Astrocyte (in vitro differentiated cells and primary cell): Measurements from ENCODE around the gene DSG3. TPM values are rescaled to one million over a fixed set of nuclear protein-coding genes. Genes with fewer than 3 reads are reported as not detected.
A peak's percentile ranks its signal among the peaks of the same experiment; 100 is the strongest.

Experiments
- DNase-seq: peaks from one replicate; pipeline ENCODE4 v3.0.0-alpha.2; 2010; ENCODE audit warnings: low read depth
- FAIRE-seq: peaks from 2 replicates; lab custom pipeline; 2011; peaks lifted over from hg19 to GRCh38; lab: Jason Lieb, UNC
- H2AFZ ChIP-seq: 2 replicates; pipeline ENCODE4 v1.6.0; 2012; ENCODE audit warnings: low read depth, low read length, inconsistent platforms
- H3K27ac ChIP-seq: 2 replicates; pipeline ENCODE4 v1.5.1; 2011; ENCODE audit warnings: low read depth, low read length, inconsistent platforms
- H3K27me3 ChIP-seq: 2 replicates; pipeline ENCODE4 v1.6.0; 2011; ENCODE audit warnings: low read length, inconsistent platforms; ENCODE audit not compliant: insufficient read depth
- H3K36me3 ChIP-seq: 2 replicates; pipeline ENCODE4 v1.5.1; 2011; ENCODE audit warnings: low read length, inconsistent platforms; ENCODE audit not compliant: insufficient read depth
- H3K4me1 ChIP-seq: 2 replicates; pipeline ENCODE4 v1.5.1; 2011; ENCODE audit warnings: low read length, inconsistent platforms; ENCODE audit not compliant: insufficient read depth
- H3K4me2 ChIP-seq: 2 replicates; pipeline ENCODE4 v1.6.0; 2012; ENCODE audit warnings: low read length, inconsistent platforms
- H3K4me3 ChIP-seq: 2 replicates; pipeline ENCODE4 v1.5.1; 2011; ENCODE audit warnings: low read depth, mild to moderate bottlenecking, low read length, inconsistent platforms; ENCODE audit not compliant: insufficient read depth
- H3K79me2 ChIP-seq: 2 replicates; pipeline ENCODE4 v1.6.0; 2012; ENCODE audit warnings: mild to moderate bottlenecking, low read length, inconsistent platforms; ENCODE audit not compliant: insufficient read depth
- H3K9ac ChIP-seq: 2 replicates; pipeline ENCODE4 v1.6.0; 2012; ENCODE audit warnings: mild to moderate bottlenecking, low read length, inconsistent platforms
- H3K9me3 ChIP-seq: 2 replicates; pipeline ENCODE4 v1.5.1; 2012; ENCODE audit warnings: low read depth, mild to moderate bottlenecking, low read length, inconsistent platforms; ENCODE audit not compliant: insufficient read depth
- H4K20me1 ChIP-seq: 2 replicates; pipeline ENCODE4 v1.6.0; 2012; ENCODE audit warnings: low read length, inconsistent platforms; ENCODE audit not compliant: insufficient read depth
- H3K27ac Mint-ChIP-seq: one replicate; pipeline ENCODE4 v1.8.0; 2021; ENCODE audit warnings: mild to moderate bottlenecking, mixed read lengths; ENCODE audit not compliant: unreplicated experiment
- H3K27me3 Mint-ChIP-seq: one replicate; pipeline ENCODE4 v1.8.0; 2021; ENCODE audit warnings: low read depth, mixed read lengths; ENCODE audit not compliant: unreplicated experiment
- H3K36me3 Mint-ChIP-seq: one replicate; pipeline ENCODE4 v1.8.0; 2021; ENCODE audit warnings: low read depth, mixed read lengths; ENCODE audit not compliant: unreplicated experiment
- H3K4me1 Mint-ChIP-seq: one replicate; pipeline ENCODE4 v1.8.0; 2021; ENCODE audit warnings: low read depth, mixed read lengths; ENCODE audit not compliant: unreplicated experiment
- H3K4me3 Mint-ChIP-seq: one replicate; pipeline ENCODE4 v1.8.0; 2021; ENCODE audit warnings: mild to moderate bottlenecking, moderate library complexity, mixed read lengths; ENCODE audit not compliant: unreplicated experiment
- H3K9me3 Mint-ChIP-seq: one replicate; pipeline ENCODE4 v1.8.0; 2021; ENCODE audit warnings: mild to moderate bottlenecking, mixed read lengths; ENCODE audit not compliant: unreplicated experiment
- CTCF ChIP-seq: IDR thresholded peaks from 2 replicates; pipeline ENCODE4 v1.5.1; 2011; ENCODE audit warnings: low read depth, mild to moderate bottlenecking, inconsistent platforms, low read length, moderate library complexity; ENCODE audit not compliant: insufficient read depth
- EZH2 ChIP-seq: IDR thresholded peaks from 2 replicates; pipeline ENCODE4 v1.6.1; 2012; ENCODE audit warnings: mild to moderate bottlenecking, low read length, inconsistent platforms; ENCODE audit not compliant: insufficient read depth
- total RNA-seq: library from RNA; stranded (reverse); gene quantifications from 2 replicates; pipeline ENCODE4 v1.2.1, GENCODE V29; 2021

DSG3 gene
- total RNA-seq, 1 donor from 2014 or later: 0.64 TPM

DNA sequence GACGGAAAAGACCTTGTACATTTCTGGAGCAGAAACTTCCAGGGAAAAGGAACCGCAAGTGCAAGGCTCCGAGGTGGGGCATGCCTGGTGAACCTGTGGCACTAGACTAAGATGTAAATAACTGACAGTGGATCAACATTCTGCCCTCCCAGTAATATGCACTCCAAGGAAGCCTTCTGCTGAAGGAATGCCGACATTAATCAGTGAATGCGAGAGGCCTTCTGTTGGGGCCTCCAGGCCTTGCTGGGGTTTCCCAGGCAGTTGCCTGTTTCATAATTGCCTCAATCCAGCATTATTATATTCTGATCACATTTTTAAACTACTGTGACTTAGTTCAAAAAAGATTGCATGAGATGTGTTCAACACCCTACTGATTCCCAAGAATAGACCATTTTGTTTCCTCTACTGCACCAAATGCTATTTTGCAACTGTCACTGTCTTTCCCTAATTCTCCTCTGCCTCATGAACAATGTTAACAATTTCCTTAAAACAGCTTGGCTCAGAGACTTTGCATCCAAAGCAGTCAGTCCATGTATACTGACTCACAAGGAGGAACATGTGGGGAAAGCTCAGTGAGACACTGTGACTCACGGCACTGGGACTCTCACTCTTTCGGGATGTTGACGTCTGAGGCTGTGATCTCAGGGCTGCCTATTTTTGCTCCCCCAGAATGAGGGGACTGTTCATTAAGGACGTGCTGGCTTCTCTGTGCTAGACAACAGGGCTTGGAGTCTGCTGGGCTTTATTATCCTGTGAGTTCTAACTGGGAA lies 39.9 kb downstream of the DSG3 start:
- Histone ChIP-seq H3K27ac (peak overlapping the region; percentile 86), H3K36me3 (no peaks in the 10 kb centered on the region), H3K27me3 (no peaks in the 10 kb centered on the region), H3K79me2 (no peaks in the 10 kb centered on the region), H3K9me3 (no peaks in the 10 kb centered on the region), H4K20me1 (no peaks in the 10 kb centered on the region), H3K4me3 (no peak overlapping the region), H3K9ac (peak overlapping the region; percentile 52), H2AFZ (peak overlapping the region; percentile 36), H3K4me2 (peak overlapping the region; percentile 45), H3K4me1 (peaks cover 9% of the 10 kb centered on the region)
- FAIRE-seq (no peak), DNase-seq (peak; percentile 97)
- H3K36me3 Mint-ChIP-seq: no peaks in the 10 kb centered on the region
- H3K27ac Mint-ChIP-seq: peak overlapping the region; percentile 96
- no peaks in the 10 kb centered on the region for H3K27me3 Mint-ChIP-seq
- H3K9me3 Mint-ChIP-seq: no peaks in the 10 kb centered on the region
- H3K4me1 Mint-ChIP-seq: peaks cover 40% of the 10 kb centered on the region
- TF ChIP-seq EZH2: no peak
- TF ChIP-seq CTCF: no peak
- H3K4me3 Mint-ChIP-seq: no peak overlapping the region

- Histone ChIP-seq H3K4me2 (no peak overlapping the region), H3K79me2 (no peaks in the 10 kb centered on the region), H3K27ac (no peak overlapping the region), H2AFZ (no peak overlapping the region), H3K9me3 (no peaks in the 10 kb centered on the region), H4K20me1 (no peaks in the 10 kb centered on the region), H3K36me3 (no peaks in the 10 kb centered on the region), H3K9ac (no peak overlapping the region), H3K4me1 (peaks cover 9% of the 10 kb centered on the region), H3K27me3 (no peaks in the 10 kb centered on the region), H3K4me3 (no peak overlapping the region)
- H3K4me1 Mint-ChIP-seq: peaks cover 40% of the 10 kb centered on the region
- H3K27me3 Mint-ChIP-seq: no peaks in the 10 kb centered on the region
- peak overlapping the region; percentile 15 for H3K27ac Mint-ChIP-seq
- DNase-seq (peak; percentile 44), FAIRE-seq (no peak)
- no peaks in the 10 kb centered on the region for H3K9me3 Mint-ChIP-seq
- no peak overlapping the region for H3K4me3 Mint-ChIP-seq
- H3K36me3 Mint-ChIP-seq: no peaks in the 10 kb centered on the region
- TF ChIP-seq EZH2 (no peak), CTCF (no peak)
Measured at GRCh38 chr18:31489311-31489710, 41.8 kb downstream of the DSG3 start.

GRCh38 chr18:31490387-31490786 lies 42.8 kb downstream of the DSG3 start:
- TF ChIP-seq CTCF (no peak), EZH2 (no peak)
- H3K27ac ChIP-seq: no peak overlapping the region
- no peak overlapping the region for H3K4me3 Mint-ChIP-seq
- H3K79me2 ChIP-seq: no peaks in the 10 kb centered on the region
- FAIRE-seq (no peak), DNase-seq (peak; percentile 43)
- H3K9me3 ChIP-seq: no peaks in the 10 kb centered on the region
- no peak overlapping the region for H3K4me2 ChIP-seq
- H3K9ac ChIP-seq: no peak overlapping the region
- H3K27me3 Mint-ChIP-seq: no peaks in the 10 kb centered on the region
- H3K36me3 ChIP-seq: no peaks in the 10 kb centered on the region
- no peaks in the 10 kb centered on the region for H3K9me3 Mint-ChIP-seq
- H4K20me1 ChIP-seq: no peaks in the 10 kb centered on the region
- H3K36me3 Mint-ChIP-seq: no peaks in the 10 kb centered on the region
- H3K27ac Mint-ChIP-seq: no peak overlapping the region
- peaks cover 9% of the 10 kb centered on the region for H3K4me1 ChIP-seq
- H3K27me3 ChIP-seq: no peaks in the 10 kb centered on the region
- peaks cover 40% of the 10 kb centered on the region for H3K4me1 Mint-ChIP-seq
- no peak overlapping the region for H3K4me3 ChIP-seq
- H2AFZ ChIP-seq: no peak overlapping the region
